Measurements from ENCODE around the gene GOLGA5. TPM values are rescaled to one million over a fixed set of nuclear protein-coding genes. Genes with fewer than 3 reads are reported as not detected.

GOLGA5 gene
- total RNA-seq, 1 donor: 70.3 TPM

DNA sequence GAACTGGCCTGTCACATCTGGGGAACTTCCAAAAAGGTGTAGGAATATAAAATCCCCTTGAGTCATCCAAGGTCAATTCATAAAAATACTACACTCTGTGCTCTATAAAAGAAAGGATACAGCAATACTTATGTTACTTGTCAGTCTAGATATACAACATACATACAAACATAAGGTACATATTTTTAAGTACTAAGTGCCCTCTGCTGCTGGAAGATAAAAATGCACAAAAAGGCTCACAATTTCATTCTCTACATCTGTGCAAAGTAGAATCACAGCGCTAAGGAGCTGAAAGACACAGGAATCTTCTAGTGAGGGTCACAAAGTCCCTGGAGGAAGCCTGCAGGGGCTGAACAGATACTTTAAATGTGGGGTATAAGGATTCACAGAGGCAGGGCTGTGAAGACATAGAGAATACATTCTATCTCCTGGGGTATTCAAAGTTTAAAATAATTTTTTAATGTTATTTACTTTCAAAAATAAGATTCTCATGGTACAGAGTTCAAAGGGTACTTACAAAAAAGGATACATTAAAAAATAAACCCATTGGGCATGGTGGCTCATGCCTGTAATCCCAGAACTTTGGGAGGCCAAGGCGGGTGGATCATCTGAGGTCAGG lies 10.2 kb upstream of the GOLGA5 start:
- DNase-seq (ENCODE audit: low read depth): peak; percentile 80

DNA sequence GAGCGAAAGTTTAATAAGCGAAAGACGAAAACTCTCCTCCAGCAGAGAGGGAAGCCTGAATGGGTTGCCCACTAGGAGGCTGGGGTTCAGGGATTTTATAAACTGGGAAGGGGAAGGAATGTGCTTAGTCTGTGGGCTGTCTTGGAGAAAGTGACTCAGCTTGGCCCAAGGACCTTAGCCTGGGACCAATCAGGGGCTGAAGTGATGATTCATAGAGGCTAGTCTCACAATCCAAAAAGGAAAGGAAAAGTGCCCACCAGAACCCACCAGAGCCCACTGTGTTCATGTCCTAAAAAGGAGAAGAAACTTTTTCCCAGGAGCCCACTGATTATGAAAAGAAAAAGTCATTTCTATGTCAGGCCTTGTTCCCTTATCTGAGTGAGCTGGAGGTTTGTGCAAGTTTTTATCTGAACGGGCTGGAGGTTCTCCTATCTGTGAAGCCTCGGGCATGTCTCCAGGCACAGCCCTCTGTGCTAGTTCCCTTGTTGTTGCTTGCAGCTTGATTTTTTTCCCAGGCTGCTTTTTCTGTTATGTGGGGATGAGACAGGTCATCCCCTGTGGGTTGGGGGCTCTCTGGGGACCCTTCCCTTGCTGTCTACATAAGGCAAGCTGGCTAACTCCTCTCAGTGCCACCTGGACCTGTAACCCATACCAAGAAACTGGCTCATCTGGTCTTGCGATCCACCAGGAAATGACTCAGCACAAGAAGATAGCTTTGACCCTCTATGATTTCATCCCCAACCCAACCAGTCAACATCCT lies 8.3 kb upstream of the GOLGA5 start:
- TF ChIP-seq, protein P1, sequence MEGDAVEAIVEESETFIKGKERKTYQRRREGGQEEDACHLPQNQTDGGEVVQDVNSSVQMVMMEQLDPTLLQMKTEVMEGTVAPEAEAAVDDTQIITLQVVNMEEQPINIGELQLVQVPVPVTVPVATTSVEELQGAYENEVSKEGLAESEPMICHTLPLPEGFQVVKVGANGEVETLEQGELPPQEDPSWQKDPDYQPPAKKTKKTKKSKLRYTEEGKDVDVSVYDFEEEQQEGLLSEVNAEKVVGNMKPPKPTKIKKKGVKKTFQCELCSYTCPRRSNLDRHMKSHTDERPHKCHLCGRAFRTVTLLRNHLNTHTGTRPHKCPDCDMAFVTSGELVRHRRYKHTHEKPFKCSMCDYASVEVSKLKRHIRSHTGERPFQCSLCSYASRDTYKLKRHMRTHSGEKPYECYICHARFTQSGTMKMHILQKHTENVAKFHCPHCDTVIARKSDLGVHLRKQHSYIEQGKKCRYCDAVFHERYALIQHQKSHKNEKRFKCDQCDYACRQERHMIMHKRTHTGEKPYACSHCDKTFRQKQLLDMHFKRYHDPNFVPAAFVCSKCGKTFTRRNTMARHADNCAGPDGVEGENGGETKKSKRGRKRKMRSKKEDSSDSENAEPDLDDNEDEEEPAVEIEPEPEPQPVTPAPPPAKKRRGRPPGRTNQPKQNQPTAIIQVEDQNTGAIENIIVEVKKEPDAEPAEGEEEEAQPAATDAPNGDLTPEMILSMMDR (IDR thresholded peaks at IDR 0.05; ENCODE audit: insufficient read depth, low read length): peak; percentile 50
- peak overlapping the region; percentile 2 for H3K4me3 ChIP-seq (ENCODE audit: low read depth, low read length)
- peak; percentile 90 for DNase-seq (ENCODE audit: low read depth)

More for the DNA sequence above, 10.2 kb upstream of the GOLGA5 start:
- no peak overlapping the region for H3K4me3 ChIP-seq (ENCODE audit: low read depth, low read length)
- TF ChIP-seq, protein P1 (IDR thresholded peaks at IDR 0.05; ENCODE audit: insufficient read depth, low read length): peak; percentile 64

DNA sequence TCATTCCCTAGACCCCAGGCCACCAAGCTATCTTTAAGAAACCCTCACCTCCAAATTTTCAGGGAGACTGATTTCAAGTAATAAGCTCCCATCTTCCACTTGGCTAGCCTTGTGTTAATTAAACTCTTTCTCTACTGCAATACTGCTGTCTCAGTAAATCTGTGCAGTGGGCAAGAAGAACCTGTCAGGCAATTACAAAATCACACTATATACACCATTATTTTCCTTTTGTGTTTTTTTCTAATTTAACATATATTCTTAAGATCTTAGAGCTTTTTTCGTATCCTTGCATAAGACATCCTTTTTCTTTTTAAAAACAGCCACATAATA lies 7.7 kb upstream of the GOLGA5 start:
- TF ChIP-seq, protein P1 (IDR thresholded peaks at IDR 0.05; ENCODE audit: insufficient read depth, low read length): no peak
- H3K4me3 ChIP-seq (ENCODE audit: low read depth, low read length): no peak overlapping the region
- DNase-seq (ENCODE audit: low read depth): no peak

DNA sequence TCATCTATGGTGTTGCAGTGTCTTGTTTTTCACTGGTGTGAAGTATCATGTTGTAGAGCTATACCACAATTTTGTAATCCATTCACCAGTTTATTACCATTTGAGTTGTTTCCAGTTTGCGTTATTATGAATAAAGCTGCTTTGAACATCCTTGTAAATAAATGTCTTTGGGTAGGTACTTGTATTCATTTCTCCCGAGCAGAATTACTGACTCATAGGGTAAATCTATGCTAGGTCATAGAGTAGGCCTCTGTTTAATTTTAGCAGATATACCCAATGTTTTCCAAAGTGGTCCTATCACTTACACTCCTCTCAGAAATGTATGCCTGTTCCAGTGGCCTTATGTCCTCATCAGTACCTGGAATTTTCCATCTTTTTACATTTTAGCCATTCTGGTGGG lies 6.6 kb upstream of the GOLGA5 start:
- TF ChIP-seq, protein P1 (IDR thresholded peaks at IDR 0.05; ENCODE audit: insufficient read depth, low read length): no peak
- no peak for DNase-seq (ENCODE audit: low read depth)
- H3K4me3 ChIP-seq (ENCODE audit: low read depth, low read length): no peak overlapping the region

DNA sequence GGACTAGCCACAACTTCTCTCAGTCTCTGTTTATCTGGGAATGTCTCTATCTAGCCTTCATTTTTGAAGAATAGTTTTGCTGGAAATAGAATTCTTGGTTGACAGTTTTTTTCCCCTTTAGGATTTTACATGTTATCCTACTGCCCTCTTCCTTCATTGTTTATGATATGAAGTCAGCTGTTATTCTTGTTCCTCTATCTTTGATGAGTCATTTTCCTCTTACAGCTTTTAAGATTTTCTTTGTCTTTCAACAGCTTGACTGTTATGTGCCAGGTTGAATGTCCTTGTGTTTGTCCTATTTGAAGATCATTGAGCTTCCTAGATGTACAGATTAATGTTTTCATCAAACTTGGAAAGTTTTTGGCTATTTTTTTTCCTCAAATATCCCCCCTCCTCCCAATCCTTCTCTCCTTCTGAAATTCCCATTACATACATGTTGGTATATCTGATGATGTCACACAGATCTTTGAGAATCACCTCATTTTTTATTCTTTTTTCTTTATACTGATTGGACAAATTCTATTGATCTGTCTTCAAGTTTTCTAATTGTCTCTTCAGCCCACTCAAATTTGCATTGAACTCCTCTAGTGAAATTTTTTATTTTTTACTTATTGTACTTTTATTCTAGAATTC lies 4.5 kb upstream of the GOLGA5 start:
- no peak overlapping the region for H3K4me3 ChIP-seq (ENCODE audit: low read depth, low read length)
- DNase-seq (ENCODE audit: low read depth): no peak
- TF ChIP-seq, protein P1 (IDR thresholded peaks at IDR 0.05; ENCODE audit: insufficient read depth, low read length): no peak

DNA sequence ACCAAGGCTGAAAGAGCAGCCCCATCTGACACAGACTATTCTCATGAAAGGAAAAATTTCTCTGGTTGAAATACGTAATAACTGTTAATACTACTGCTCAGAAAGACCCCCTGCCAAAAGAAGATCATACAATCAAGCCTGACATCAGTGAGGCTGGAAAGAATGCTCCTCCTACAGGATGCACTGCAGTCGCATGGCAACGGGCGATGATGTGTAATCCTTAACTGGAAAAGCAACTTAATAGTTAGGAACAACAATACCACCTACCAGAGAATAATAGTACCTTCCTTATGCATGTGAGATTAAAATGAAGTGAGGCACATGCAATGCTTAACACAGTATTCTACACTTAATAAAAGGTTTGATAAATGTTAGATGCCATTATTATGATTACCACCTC lies 1.2 kb upstream of the GOLGA5 start:
- TF ChIP-seq, protein P1 (IDR thresholded peaks at IDR 0.05; ENCODE audit: insufficient read depth, low read length): no peak
- DNase-seq (ENCODE audit: low read depth): no peak
- H3K4me3 ChIP-seq (ENCODE audit: low read depth, low read length): no peak overlapping the region
